ENCODE data around the gene MPPE1. TPM values are rescaled to one million over a fixed set of nuclear protein-coding genes. Genes with fewer than 3 reads are reported as not detected.
"Not testable (repeated sequence)": the region's sequence is repeated elsewhere in the genome, so short reads cannot be mapped to it uniquely, and the experiment has no call there.

Gene MPPE1
- total and polyA plus RNA-seq, 4 donors, result 41.3 to 71.4 (median 44.0) TPM

- ATAC-seq (ENCODE audit: insufficient read depth, low FRiP score), result no peak
- no peak overlapping the region for H3K4me3 ChIP-seq
- H3K36me3 ChIP-seq (ENCODE audit: control insufficient read depth in 4 of 4, insufficient read depth in 4 of 4, low read length in 4 of 4), result peaks cover 0 to 14% (median 1%) of the 10 kb centered on the region in 4 donors
- TF ChIP-seq, protein P1, sequence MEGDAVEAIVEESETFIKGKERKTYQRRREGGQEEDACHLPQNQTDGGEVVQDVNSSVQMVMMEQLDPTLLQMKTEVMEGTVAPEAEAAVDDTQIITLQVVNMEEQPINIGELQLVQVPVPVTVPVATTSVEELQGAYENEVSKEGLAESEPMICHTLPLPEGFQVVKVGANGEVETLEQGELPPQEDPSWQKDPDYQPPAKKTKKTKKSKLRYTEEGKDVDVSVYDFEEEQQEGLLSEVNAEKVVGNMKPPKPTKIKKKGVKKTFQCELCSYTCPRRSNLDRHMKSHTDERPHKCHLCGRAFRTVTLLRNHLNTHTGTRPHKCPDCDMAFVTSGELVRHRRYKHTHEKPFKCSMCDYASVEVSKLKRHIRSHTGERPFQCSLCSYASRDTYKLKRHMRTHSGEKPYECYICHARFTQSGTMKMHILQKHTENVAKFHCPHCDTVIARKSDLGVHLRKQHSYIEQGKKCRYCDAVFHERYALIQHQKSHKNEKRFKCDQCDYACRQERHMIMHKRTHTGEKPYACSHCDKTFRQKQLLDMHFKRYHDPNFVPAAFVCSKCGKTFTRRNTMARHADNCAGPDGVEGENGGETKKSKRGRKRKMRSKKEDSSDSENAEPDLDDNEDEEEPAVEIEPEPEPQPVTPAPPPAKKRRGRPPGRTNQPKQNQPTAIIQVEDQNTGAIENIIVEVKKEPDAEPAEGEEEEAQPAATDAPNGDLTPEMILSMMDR (IDR thresholded peaks at IDR 0.05; ENCODE audit: control extremely low read depth, extremely low read depth), result no peak
- no peak overlapping the region for H3K9ac ChIP-seq (ENCODE audit: insufficient read depth in 1 of 2, low read length in 2 of 2)
- peaks cover 0 to 8% (median 1%) of the 10 kb centered on the region in 5 donors for H3K4me1 ChIP-seq (ENCODE audit: control insufficient read depth in 5 of 5, insufficient read depth in 5 of 5, low read length in 5 of 5)
- WGBS, 2 donors, result 73 to 80% methylated on average over 5 of the region's 5 CpGs
- H3K9me3 ChIP-seq (ENCODE audit: control insufficient read depth in 4 of 4, insufficient read depth in 3 of 4, low read length in 3 of 4), result no peaks in the 10 kb centered on the region
- no peak for DNase-seq
- no peaks in the 10 kb centered on the region for H3K27me3 ChIP-seq (ENCODE audit: control insufficient read depth in 3 of 3, insufficient read depth in 3 of 3, low read length in 2 of 3)
- no peak overlapping the region for H3K27ac ChIP-seq (ENCODE audit: low read depth in 1 of 2, low read length in 1 of 2)
Observed at GRCh38 chr18:11901826-11902438, 6.2 kb downstream of the MPPE1 start.

GRCh38 chr18:11899063-11899462 lies 9.1 kb downstream of the MPPE1 start:
- DNase-seq (no peak), ATAC-seq (ENCODE audit: insufficient read depth, low FRiP score) (no peak)
- no peaks in the 10 kb centered on the region for H3K9me3 ChIP-seq (ENCODE audit: control insufficient read depth in 4 of 4, insufficient read depth in 3 of 4, low read length in 3 of 4)
- WGBS, 2 donors, result 64 to 82% methylated on average over 3 of the region's 3 CpGs
- TF ChIP-seq, protein P1 (IDR thresholded peaks at IDR 0.05; ENCODE audit: control extremely low read depth, extremely low read depth), result no peak
- H3K9ac ChIP-seq (ENCODE audit: insufficient read depth in 1 of 2, low read length in 2 of 2), result no peak overlapping the region
- peaks cover 0 to 15% (median 6%) of the 10 kb centered on the region in 4 donors for H3K36me3 ChIP-seq (ENCODE audit: control insufficient read depth in 4 of 4, insufficient read depth in 4 of 4, low read length in 4 of 4)
- no peaks in the 10 kb centered on the region for H3K27me3 ChIP-seq (ENCODE audit: control insufficient read depth in 3 of 3, insufficient read depth in 3 of 3, low read length in 2 of 3)
- no peak overlapping the region for H3K4me3 ChIP-seq
- H3K27ac ChIP-seq (ENCODE audit: low read depth in 1 of 2, low read length in 1 of 2), result no peak overlapping the region
- H3K4me1 ChIP-seq (ENCODE audit: control insufficient read depth in 5 of 5, insufficient read depth in 5 of 5, low read length in 5 of 5), result peaks cover 0 to 6% (median 0%) of the 10 kb centered on the region in 5 donors

DNA sequence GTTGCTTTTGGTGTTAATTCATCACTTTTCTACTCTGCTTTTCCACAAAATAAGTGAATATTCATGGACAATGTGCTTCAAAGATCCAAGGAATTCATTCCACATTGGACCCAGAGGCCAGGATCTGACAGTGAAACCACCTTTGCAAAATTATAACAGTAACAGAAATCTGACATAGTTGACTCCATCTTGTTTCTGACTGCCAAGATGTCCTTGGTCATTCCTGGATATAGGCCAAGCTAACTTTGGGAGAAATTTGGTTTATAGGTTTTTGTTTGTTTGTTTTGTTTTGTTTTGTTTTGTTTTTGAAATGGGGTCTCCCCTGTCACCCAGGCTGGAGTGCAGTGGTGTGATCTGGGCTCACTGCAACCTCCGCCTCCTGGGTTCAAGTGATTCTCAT lies 10.3 kb downstream of the MPPE1 start:
- TF ChIP-seq, protein P1 (IDR thresholded peaks at IDR 0.05; ENCODE audit: control extremely low read depth, extremely low read depth), result no peak
- WGBS, 2 donors, result 95% methylated on average over 1 of the region's 1 CpG
- DNase-seq (no peak), ATAC-seq (ENCODE audit: insufficient read depth, low FRiP score) (no peak)
- H3K36me3 ChIP-seq (ENCODE audit: control insufficient read depth in 4 of 4, insufficient read depth in 4 of 4, low read length in 4 of 4), result peaks cover 0 to 15% (median 9%) of the 10 kb centered on the region in 4 donors
- H3K4me1 ChIP-seq (ENCODE audit: control insufficient read depth in 5 of 5, insufficient read depth in 5 of 5, low read length in 5 of 5), result peaks cover 0 to 6% (median 0%) of the 10 kb centered on the region in 5 donors
- H3K4me3 ChIP-seq, result no peak overlapping the region
- H3K9me3 ChIP-seq (ENCODE audit: control insufficient read depth in 4 of 4, insufficient read depth in 3 of 4, low read length in 3 of 4), result no peaks in the 10 kb centered on the region
- no peak overlapping the region for H3K27ac ChIP-seq (ENCODE audit: low read depth in 1 of 2, low read length in 1 of 2)
- no peaks in the 10 kb centered on the region for H3K27me3 ChIP-seq (ENCODE audit: control insufficient read depth in 3 of 3, insufficient read depth in 3 of 3, low read length in 2 of 3)
- no peak overlapping the region for H3K9ac ChIP-seq (ENCODE audit: insufficient read depth in 1 of 2, low read length in 2 of 2)

- not testable (repeated sequence) for H3K4me1 ChIP-seq (ENCODE audit: control insufficient read depth in 5 of 5, insufficient read depth in 5 of 5, low read length in 5 of 5); ATAC-seq (ENCODE audit: insufficient read depth, low FRiP score); DNase-seq; H3K9ac ChIP-seq (ENCODE audit: insufficient read depth in 1 of 2, low read length in 2 of 2); H3K27ac ChIP-seq (ENCODE audit: low read depth in 1 of 2, low read length in 1 of 2); H3K4me3 ChIP-seq; H3K9me3 ChIP-seq (ENCODE audit: control insufficient read depth in 4 of 4, insufficient read depth in 3 of 4, low read length in 3 of 4); H3K27me3 ChIP-seq (ENCODE audit: control insufficient read depth in 3 of 3, insufficient read depth in 3 of 3, low read length in 2 of 3)
- H3K36me3 ChIP-seq (ENCODE audit: control insufficient read depth in 4 of 4, insufficient read depth in 4 of 4, low read length in 4 of 4), result peaks cover 6 to 25% (median 9%) of the 10 kb centered on the region in 4 donors
- WGBS, 2 donors, result 35 to 59% methylated on average over 7 of the region's 7 CpGs
Observed at GRCh38 chr18:11892438-11892837, 15.7 kb downstream of the MPPE1 start.
